ENCODE data around the gene TRHDE.
"Not testable (repeated sequence)": the region's sequence is repeated elsewhere in the genome, so short reads cannot be mapped to it uniquely, and the experiment has no call there.

Gene TRHDE

DNA sequence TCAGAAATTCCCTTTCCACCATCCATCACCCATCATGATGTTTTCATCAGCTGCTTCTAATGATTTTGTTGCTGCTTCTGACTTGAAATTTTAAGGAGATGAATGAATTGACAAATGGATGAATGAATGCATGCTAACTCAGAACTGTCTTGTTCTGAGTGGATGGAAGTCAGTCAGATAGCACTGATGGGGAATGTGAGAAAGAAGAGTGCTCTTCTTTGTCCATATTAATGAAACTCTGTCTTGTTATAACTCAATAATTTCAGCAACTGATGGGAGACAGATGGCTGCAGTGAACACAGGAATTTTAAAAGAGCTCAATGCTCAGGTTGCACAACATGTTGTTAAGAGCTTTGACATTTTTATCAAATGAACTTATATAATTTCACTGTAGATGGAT lies 422.0 kb downstream of the TRHDE start:
- Histone ChIP-seq H3K4me3 (ENCODE audit: low read depth, low read length) (no peak overlapping the region), H3K9me3 (ENCODE audit: control insufficient read depth, low read length) (no peaks in the 10 kb centered on the region), H3K27me3 (ENCODE audit: control insufficient read depth, insufficient read depth, low read length) (no peaks in the 10 kb centered on the region), H3K4me2 (ENCODE audit: low read length) (no peak overlapping the region), H3K79me2 (no peaks in the 10 kb centered on the region), H3K9ac (no peak overlapping the region), H3K27ac (no peak overlapping the region), H3K36me3 (ENCODE audit: control insufficient read depth, insufficient read depth, low read length) (no peaks in the 10 kb centered on the region), H2AFZ (no peak overlapping the region), H3K4me1 (no peaks in the 10 kb centered on the region)
- TF ChIP-seq, protein P1, sequence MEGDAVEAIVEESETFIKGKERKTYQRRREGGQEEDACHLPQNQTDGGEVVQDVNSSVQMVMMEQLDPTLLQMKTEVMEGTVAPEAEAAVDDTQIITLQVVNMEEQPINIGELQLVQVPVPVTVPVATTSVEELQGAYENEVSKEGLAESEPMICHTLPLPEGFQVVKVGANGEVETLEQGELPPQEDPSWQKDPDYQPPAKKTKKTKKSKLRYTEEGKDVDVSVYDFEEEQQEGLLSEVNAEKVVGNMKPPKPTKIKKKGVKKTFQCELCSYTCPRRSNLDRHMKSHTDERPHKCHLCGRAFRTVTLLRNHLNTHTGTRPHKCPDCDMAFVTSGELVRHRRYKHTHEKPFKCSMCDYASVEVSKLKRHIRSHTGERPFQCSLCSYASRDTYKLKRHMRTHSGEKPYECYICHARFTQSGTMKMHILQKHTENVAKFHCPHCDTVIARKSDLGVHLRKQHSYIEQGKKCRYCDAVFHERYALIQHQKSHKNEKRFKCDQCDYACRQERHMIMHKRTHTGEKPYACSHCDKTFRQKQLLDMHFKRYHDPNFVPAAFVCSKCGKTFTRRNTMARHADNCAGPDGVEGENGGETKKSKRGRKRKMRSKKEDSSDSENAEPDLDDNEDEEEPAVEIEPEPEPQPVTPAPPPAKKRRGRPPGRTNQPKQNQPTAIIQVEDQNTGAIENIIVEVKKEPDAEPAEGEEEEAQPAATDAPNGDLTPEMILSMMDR (IDR thresholded peaks at IDR 0.05), result no peak

DNA sequence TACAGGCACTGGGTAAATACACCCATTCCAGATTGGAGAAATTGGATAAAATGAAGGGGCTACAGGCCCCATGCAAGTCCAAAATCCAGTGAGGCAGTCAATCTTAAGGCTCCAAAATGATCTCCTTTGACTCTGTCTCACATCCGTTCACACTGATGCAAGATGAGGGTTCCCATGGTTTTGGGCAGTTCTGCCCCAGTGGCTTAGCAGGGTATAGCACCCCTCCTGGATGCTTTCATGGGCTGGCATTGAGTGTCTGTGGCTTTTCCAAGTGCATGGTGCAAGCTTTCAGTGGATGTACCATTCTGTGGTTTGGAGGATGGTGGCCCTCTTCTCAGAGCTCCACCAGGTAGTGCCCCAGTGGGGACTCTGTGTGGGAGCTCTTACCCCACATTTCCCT lies 427.2 kb downstream of the TRHDE start:
- no peak overlapping the region for H2AFZ ChIP-seq
- H3K9ac ChIP-seq, result no peak overlapping the region
- H3K4me3 ChIP-seq (ENCODE audit: low read depth, low read length), result no peak overlapping the region
- no peak overlapping the region for H3K4me2 ChIP-seq (ENCODE audit: low read length)
- H3K27me3 ChIP-seq (ENCODE audit: control insufficient read depth, insufficient read depth, low read length), result no peaks in the 10 kb centered on the region
- H3K79me2 ChIP-seq, result no peaks in the 10 kb centered on the region
- TF ChIP-seq, protein P1 (IDR thresholded peaks at IDR 0.05), result no peak
- H3K4me1 ChIP-seq, result no peaks in the 10 kb centered on the region
- H3K27ac ChIP-seq, result no peak overlapping the region
- H3K9me3 ChIP-seq (ENCODE audit: control insufficient read depth, low read length), result no peaks in the 10 kb centered on the region
- H3K36me3 ChIP-seq (ENCODE audit: control insufficient read depth, insufficient read depth, low read length), result no peaks in the 10 kb centered on the region

DNA sequence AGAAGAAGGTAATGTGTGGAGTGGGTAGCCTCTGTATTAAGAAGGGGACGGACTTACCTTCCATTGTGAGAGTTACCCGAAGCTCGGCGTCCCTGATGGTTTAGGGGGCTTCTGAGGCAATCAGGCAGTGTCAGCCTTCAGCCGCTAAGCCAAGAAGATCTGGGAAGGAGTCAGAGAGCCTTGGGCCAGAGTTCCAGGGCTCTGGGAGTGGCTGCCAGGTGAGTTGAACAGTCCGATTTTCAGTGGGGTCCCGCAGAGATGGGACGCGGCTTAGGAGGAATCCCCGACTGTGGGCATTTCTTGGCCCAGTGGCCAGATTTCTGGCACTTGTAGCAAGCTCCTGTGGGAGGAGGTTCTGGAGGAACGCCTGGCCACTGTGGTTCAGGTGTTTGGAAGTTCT lies 439.9 kb downstream of the TRHDE start:
- H3K9me3 ChIP-seq (ENCODE audit: control insufficient read depth, low read length); H3K4me1 ChIP-seq; H3K9ac ChIP-seq; H3K36me3 ChIP-seq (ENCODE audit: control insufficient read depth, insufficient read depth, low read length); H3K4me2 ChIP-seq (ENCODE audit: low read length); H2AFZ ChIP-seq; H3K4me3 ChIP-seq (ENCODE audit: low read depth, low read length); H3K27ac ChIP-seq; H3K27me3 ChIP-seq (ENCODE audit: control insufficient read depth, insufficient read depth, low read length); H3K79me2 ChIP-seq: not testable (repeated sequence)

DNA sequence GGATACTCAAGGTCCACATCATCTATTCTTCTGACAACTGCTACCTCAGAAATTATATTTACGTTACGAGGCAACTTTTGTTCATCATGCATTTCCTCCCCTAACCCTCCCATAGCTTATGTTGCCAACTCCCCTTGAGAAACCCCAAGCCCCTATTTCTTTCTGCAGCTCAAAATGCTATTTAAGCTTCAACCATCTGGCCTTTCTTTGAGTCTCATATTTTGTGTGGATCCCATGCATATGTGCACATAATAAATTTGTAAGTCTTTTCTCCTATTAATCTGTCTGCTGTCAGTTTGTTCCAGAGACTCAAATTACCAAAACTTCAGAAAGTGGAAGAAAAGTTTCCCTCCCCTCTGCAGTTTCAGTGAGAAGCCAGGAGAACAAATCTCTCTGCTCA lies 444.1 kb downstream of the TRHDE start:
- Histone ChIP-seq H3K27me3 (ENCODE audit: control insufficient read depth, insufficient read depth, low read length) (no peaks in the 10 kb centered on the region), H3K9me3 (ENCODE audit: control insufficient read depth, low read length) (no peaks in the 10 kb centered on the region), H3K27ac (no peak overlapping the region), H3K36me3 (ENCODE audit: control insufficient read depth, insufficient read depth, low read length) (no peaks in the 10 kb centered on the region), H2AFZ (no peak overlapping the region), H3K4me1 (no peaks in the 10 kb centered on the region), H3K79me2 (no peaks in the 10 kb centered on the region), H3K9ac (no peak overlapping the region), H3K4me2 (ENCODE audit: low read length) (no peak overlapping the region), H3K4me3 (ENCODE audit: low read depth, low read length) (no peak overlapping the region)
- TF ChIP-seq, protein P1 (IDR thresholded peaks at IDR 0.05), result no peak

DNA sequence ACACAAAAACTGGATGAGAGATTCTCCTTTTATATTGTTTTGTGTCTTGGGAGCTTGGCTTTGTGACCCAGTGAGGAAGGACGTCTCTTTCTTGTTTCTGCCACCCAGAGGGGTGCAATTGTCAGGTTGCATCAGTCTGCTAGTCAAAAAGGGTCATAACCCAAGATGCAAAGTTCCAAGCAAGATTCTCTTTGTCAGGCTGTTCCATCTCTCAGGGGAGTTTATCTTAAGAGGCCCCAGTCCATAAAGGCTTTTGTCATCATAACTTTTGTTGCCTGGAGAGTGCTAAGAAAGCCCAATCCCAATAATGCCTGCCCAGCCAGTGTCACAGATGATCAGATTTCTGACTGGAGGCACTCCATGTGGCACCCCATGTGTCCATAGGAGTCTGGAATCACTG lies 444.9 kb downstream of the TRHDE start:
- no peaks in the 10 kb centered on the region for H3K4me1 ChIP-seq
- H3K27me3 ChIP-seq (ENCODE audit: control insufficient read depth, insufficient read depth, low read length), result no peaks in the 10 kb centered on the region
- H3K27ac ChIP-seq, result no peak overlapping the region
- no peak overlapping the region for H2AFZ ChIP-seq
- no peak overlapping the region for H3K4me2 ChIP-seq (ENCODE audit: low read length)
- no peak overlapping the region for H3K9ac ChIP-seq
- no peak overlapping the region for H3K4me3 ChIP-seq (ENCODE audit: low read depth, low read length)
- TF ChIP-seq, protein P1 (IDR thresholded peaks at IDR 0.05), result no peak
- no peaks in the 10 kb centered on the region for H3K79me2 ChIP-seq
- H3K9me3 ChIP-seq (ENCODE audit: control insufficient read depth, low read length), result no peaks in the 10 kb centered on the region
- no peaks in the 10 kb centered on the region for H3K36me3 ChIP-seq (ENCODE audit: control insufficient read depth, insufficient read depth, low read length)
